Vagina (tissue), 2 donors: ENCODE measurements around the gene CD248.

ENCODE experiments used
- POLR2A ChIP-seq, 2 donors: fragments of 450-650 bp; IDR thresholded peaks; one replicate each; pipeline ENCODE4 v1.6.1; 2017; ENCODE audit warnings: antibody characterized with exemption in 2 of 2, mild to moderate bottlenecking in 2 of 2, moderate library complexity in 2 of 2
- TF ChIP-seq, protein P1 (sequence below), 3 experiments: fragments of 450-650 bp in 2 of 3; fragments of 200-600 bp in 1 of 3; sonication (generic) in 1 of 3; IDR thresholded peaks; one replicate each; pipeline ENCODE4 v1.5.1; 2017 to 2019; ENCODE audit warnings: antibody characterized with exemption in 3 of 3, mild to moderate bottlenecking in 2 of 3, moderate library complexity in 2 of 3

DNA sequence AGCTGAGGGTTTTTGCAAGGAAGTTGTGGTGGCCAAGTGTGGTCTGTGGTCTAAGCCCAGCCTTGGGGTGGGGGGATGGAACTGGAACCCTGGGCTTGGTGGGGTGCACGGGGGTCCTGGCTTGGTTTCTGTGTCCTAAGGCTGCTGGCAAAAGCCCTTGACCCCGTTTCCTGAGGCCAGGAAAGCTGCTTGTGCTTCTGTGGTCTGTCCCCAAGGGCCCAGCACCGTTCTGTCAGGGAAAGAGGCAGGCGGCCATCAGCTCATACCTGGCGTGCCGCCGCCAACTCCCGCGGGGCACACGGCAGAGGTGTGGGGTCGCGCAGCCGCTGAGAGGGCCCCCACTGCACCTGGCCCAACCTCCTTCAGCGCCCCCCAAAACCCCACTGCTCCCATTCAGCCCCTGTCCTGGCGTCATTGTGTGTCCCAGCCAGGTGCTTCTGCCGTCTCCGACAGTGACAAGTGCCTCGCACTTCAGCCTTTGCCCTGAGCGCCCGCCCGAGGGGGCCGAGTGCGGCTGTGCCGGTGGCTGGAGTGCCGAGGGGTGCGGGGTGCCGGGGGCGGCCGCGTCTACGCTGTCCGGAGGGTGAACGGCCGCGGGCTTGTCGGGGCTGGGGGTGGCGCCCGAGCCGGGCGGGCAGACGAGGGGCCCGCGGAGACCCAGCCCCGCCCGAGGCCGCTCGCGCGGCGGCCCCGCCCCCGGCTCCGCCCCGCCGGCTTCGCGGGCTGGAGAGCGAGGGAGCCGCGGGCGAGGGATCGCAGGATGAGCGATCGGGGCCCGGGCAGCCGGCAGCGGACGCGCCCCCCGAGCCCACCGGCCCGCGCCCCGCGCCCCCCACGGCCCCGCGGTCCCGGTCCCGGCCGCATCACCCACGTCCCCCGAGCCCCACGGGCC lies 39.1 kb downstream of the CD248 start, which contains the start of gene CNIH2:
- no peak for TF ChIP-seq POLR2A (IDR thresholded peaks at IDR 0.05)
- TF ChIP-seq, protein P1, sequence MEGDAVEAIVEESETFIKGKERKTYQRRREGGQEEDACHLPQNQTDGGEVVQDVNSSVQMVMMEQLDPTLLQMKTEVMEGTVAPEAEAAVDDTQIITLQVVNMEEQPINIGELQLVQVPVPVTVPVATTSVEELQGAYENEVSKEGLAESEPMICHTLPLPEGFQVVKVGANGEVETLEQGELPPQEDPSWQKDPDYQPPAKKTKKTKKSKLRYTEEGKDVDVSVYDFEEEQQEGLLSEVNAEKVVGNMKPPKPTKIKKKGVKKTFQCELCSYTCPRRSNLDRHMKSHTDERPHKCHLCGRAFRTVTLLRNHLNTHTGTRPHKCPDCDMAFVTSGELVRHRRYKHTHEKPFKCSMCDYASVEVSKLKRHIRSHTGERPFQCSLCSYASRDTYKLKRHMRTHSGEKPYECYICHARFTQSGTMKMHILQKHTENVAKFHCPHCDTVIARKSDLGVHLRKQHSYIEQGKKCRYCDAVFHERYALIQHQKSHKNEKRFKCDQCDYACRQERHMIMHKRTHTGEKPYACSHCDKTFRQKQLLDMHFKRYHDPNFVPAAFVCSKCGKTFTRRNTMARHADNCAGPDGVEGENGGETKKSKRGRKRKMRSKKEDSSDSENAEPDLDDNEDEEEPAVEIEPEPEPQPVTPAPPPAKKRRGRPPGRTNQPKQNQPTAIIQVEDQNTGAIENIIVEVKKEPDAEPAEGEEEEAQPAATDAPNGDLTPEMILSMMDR (IDR thresholded peaks at IDR 0.05), result no peak
